HG03521 (cell line): Measurements from ENCODE around the gene MTERF2.
"Not testable (repeated sequence)": the region's sequence is repeated elsewhere in the genome, so short reads cannot be mapped to it uniquely, and the experiment has no call there.

Experiments
- ATAC-seq: cut with Tn5 transposase; IDR thresholded peaks from one replicate; pipeline ENCODE4 v1.9.1; 2021; ENCODE audit warnings: mild to moderate bottlenecking, moderate library complexity; ENCODE audit not compliant: unreplicated experiment

The MTERF2 gene, protein sequence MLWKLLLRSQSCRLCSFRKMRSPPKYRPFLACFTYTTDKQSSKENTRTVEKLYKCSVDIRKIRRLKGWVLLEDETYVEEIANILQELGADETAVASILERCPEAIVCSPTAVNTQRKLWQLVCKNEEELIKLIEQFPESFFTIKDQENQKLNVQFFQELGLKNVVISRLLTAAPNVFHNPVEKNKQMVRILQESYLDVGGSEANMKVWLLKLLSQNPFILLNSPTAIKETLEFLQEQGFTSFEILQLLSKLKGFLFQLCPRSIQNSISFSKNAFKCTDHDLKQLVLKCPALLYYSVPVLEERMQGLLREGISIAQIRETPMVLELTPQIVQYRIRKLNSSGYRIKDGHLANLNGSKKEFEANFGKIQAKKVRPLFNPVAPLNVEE

GRCh38 chr12:106986625-106987389 lies at the start of gene MTERF2:
Gene MTERF2, minus strand, starts transcription at chr12:106987146. Its CDS starts 8,432 bp downstream, at chr12:106978714.
- peak; percentile 96 for ATAC-seq

DNA sequence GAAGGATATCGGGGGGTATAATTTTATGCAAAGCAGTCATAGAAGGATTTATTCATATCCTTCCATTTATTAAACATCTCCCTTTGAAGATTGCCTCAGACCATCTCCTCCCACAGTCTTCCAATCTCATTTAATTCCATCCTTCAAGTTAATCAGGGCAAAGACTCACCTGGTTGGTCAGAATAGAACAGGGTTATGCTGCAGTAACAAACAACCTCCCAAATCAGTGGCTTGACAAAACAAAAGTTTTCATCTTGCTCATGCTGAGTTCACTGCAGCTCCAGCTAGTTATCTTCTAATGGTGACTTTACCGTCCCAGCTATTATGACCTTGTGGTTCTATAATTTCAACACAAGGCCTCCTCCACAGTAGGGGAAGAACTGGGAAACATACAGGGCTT lies 48.8 kb upstream of the MTERF2 start:
- ATAC-seq: no peak

DNA sequence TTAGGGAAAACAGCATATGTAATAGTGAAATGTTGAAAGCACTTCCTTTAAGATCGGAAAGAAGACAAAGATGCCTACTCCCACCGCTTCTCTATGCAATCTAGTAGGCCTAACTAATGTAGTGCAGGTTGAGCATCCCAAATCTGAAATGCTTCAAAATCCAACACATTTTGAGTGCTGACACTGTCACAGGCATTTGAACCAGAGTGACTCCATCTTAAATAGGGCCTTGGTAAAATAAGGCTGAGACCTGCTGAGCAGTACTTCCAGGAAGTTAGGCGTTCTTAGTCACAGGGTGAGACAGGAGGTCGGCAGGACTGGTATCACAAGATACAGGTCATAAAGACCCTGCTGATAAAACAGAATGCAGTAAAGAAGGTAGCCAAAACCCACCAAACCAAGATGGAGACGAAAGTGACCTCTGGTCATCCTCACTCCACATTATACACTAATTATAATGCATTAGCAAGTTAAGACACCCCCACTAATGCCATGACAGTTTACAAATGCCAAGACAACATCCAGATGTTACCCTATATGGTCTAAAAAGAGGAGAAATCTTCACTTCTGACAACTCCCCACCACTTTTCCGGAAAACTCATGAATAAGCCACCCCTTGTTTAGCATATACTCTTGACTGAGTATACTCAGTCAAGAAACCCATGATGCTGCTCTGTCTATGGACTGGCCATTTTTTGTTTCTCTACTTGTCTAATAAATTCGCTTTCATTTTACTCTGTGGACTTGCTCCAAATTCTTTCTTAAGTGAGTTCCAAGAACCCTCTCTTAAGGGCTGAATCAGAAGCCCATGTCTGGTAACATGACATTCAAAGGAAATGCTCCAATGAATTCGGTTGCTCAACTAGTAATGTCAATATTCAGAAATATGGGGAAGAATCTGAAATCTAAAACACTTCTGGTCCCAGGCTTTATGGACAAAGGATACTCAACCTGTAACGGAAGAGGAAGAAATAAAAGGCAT lies 47.1 kb upstream of the MTERF2 start:
- no peak for ATAC-seq

- no peak for ATAC-seq
Measured at GRCh38 chr12:107032266-107032665, 45.3 kb upstream of the MTERF2 start.

GRCh38 chr12:107031061-107031460 lies 44.1 kb upstream of the MTERF2 start:
- ATAC-seq: no peak

DNA sequence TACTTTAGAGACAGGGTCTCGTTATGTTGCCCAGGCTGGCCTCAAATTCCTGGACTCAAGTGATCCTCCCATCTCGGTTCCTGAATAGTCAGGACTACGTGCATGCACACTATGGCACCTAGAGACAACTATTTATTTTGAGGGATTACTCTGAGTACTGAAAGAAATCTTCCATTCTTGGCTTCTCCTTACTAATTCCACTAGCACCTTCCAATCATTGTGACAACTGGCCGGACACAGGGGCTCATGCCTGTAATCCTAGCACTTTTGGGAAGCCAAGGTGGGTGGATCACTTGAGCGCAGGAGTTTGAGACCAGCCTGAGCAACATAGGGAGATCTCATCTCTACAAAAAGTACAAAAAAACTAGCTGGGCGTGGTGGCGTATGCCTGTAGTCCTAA lies 42.1 kb upstream of the MTERF2 start:
- ATAC-seq: no peak

DNA sequence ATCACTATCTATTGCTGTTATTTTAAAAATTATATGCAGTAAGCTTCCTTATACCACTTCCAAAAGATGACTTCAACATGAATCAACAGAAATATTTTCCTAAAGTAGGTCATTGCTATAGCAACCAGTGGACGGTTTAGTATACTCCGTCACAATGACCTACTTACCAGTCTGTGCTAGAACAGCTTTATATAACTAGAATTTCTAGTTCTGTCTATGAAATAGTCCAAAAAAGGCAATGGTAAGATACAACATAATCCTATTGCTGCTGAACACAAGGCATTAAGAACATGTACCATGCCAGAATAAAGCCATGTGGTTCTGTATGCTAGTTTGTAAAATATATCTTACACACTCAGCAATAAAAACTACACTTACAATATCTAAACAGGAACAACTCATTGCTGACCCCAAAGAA lies 40.7 kb upstream of the MTERF2 start:
- no peak for ATAC-seq

DNA sequence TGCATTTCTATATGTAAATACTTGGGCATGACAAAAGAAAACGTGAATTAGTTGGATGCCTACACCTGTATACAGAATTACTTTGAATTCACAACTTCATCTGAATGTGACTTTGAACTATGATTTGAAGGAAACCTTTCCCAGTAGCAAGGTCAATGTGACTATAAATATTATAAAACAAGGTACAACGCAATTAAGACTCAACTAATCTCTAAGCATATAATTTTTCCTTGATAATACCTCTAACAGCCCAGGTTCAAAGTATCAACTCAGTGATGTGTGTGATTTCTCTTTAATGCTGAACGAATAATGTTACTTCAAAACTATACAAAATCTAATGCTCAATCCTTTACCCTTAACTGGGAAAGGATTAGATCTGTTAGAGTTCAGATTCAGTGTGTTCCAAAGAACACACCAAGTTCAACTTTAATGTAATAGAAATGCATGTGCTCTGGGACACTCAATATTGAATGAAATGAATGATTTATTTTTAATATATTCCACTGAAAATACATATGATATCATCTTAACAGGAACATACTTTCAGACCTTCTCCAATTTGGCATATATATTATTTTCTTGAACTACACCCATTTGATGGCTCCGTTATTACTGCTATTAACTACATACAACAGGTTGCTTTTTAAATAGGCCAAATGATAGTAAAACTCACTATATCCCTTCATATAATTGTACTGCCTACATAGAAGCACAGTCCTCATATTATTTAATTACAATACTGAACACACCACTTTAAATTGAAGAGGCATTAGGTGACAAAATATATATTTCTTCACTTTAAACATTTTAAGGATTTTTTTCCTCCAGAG lies 40.1 kb upstream of the MTERF2 start:
- no peak for ATAC-seq

DNA sequence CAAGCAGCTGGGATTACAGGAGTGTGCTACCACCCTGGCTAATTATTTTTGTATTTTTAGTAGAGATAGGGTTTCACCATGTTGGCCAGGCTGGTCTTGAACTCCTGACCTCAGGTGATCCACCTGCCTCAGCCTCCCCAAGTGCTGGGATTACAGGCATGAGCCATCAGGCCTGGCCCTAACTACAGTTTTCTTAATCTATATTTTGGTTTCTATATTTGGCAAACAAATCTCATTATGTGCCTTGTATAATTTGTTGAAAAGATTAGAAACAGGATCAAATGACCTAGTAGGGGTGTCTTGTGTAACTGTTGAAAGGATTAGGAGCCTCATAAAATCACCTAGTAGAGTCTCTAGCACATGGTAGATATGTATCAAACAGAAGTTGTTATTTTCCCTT lies 39.4 kb upstream of the MTERF2 start:
- ATAC-seq: not testable (repeated sequence)

- ATAC-seq: no peak
Measured at GRCh38 chr12:107025671-107026070, 38.7 kb upstream of the MTERF2 start.

GRCh38 chr12:107019546-107019945 lies 32.6 kb upstream of the MTERF2 start:
- ATAC-seq: no peak

GRCh38 chr12:107017042-107017441 lies 30.1 kb upstream of the MTERF2 start:
- ATAC-seq: no peak

- ATAC-seq: no peak
Measured at GRCh38 chr12:107014055-107014454, 27.1 kb upstream of the MTERF2 start.

GRCh38 chr12:107012736-107013425 lies 25.9 kb upstream of the MTERF2 start:
- no peak for ATAC-seq

GRCh38 chr12:107011519-107011918 lies 24.6 kb upstream of the MTERF2 start:
- ATAC-seq: no peak

GRCh38 chr12:107007411-107007810 lies 20.5 kb upstream of the MTERF2 start:
- no peak for ATAC-seq

DNA sequence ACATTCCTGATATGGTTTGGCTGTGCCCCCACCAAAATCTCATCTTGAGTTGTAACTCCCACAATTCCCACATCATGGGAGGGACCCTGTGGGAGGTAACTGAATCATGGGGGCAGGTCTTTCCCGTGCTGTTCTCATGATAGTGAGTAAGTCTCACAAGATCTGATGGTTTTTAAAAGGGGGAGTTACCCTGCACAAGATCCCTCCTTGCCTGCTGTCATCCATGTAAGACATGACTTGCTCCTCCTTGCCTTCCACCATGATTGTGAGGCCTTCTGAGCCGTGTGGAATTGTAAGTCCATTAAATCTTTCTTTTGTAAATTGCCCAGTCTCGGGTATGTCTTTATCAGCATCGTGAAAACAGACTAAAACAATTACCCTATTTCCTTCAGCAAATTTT lies 15.7 kb upstream of the MTERF2 start:
- not testable (repeated sequence) for ATAC-seq

GRCh38 chr12:106999446-106999845 lies 12.5 kb upstream of the MTERF2 start:
- ATAC-seq: no peak

DNA sequence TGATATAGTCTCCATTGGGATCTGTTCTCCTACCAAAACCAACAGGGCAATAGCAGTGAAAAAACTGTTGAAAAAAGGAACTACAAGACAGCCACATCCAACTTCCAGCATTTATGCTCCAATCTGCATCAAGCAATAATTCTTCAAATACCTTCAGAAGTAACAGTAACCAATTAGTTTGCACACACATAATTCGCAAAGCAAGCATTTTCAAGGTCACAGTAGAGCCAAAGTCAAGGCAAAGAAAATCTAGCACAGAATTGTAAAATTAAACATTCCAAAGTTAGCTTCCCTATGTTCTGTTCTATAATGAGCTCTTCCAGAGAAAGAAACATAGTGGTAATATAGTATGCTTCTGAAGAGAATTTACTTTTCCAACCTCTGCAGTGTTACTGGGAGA lies 11.0 kb upstream of the MTERF2 start:
- no peak for ATAC-seq
